ENCODE data around the gene FGF9.
A peak's percentile ranks its signal among the peaks of the same experiment; 100 is the strongest.

The FGF9 gene

DNA sequence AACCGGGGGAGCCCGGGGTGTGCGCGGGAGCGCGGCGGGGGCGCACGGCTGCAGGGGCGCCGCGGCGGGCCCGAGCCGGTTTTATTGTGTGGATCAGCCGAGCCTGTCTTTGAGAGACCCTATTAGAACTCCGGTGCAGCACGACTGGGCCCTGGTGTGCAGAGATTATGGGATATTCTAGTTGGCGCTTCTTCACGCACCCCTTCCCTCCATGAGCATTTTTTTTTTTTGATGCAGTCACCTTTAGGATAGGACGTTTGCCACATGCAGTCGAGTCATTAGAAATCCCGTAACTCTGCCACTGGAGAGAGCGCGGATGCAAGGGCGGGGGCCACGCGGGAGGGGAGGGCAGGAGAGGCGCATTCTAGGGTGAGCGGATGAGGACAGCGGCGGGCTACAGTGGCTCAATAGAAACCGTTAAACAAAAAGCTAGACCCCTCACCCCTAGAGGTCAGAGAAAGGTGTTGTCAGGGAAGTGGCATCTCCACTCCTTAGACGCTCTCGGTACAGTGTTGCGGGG, 3.7 kb downstream of the FGF9 start:
- DNase-seq (ENCODE audit: low read depth) = no peak

DNA sequence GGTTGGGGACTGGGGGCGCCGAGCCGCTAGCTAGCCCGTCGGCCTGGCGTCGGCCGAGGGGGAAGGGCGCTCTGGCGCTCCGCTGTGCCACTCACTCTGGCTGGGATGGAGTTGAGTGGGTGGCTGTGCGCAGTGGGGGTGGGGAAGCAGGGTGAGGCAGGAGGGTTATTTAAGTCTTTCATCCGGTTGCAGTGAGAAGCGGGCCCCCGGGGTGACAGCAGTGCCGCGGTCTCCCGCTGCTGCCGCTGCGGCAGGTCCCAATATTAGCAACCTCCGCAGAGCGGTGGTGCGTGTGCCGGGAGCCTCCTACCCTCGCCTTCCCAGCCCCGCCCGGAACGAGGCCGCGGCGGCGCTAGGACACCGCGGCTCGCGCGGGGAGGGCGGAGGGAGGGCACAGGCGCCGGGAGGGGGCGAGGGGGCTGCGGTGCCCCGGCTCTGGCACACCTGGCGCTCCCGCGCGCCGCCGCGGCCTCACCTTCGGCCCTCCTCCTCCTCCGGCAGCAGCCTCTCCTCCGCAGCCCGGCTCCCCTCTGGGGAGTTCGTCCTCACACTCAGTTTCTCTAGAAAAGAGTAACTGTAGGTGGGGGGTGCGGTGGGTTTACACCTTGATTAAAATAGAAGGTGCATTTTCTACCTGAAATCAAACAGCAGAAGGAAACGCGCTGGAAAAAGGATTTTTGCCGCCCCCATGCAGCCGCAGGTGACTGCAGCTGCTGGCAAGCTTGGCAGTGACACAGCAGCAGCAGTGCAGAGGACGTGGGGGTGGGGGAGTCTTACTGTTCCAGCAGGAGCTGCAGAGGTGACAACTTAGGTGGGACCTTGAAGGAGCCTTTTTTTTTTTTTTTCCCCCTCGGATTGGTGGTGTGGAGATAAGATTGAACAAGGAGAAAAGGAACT, 4.5 kb downstream of the FGF9 start:
- peak; percentile 17 for DNase-seq (ENCODE audit: low read depth)

DNA sequence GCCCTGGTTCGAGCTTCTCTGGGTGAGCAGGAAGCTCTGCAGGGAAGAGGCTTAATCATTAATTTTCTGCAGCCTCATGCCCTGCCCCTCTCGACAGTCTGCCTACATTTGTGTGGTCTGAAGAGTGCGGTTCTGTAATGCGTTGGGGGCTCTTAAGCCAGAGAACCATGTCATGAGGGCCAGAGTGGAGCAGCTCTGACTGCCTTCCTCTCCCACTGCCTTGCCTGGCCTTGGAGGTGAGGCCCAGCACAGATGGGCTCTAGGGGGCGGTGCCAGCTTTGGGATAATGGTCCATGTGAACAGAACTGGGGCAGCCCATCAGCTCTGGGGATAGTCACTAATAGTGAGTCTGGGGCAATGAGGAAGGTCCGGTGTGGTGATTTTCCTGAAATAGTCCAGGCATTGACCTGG, 5.7 kb downstream of the FGF9 start:
- no peak for DNase-seq (ENCODE audit: low read depth)

DNA sequence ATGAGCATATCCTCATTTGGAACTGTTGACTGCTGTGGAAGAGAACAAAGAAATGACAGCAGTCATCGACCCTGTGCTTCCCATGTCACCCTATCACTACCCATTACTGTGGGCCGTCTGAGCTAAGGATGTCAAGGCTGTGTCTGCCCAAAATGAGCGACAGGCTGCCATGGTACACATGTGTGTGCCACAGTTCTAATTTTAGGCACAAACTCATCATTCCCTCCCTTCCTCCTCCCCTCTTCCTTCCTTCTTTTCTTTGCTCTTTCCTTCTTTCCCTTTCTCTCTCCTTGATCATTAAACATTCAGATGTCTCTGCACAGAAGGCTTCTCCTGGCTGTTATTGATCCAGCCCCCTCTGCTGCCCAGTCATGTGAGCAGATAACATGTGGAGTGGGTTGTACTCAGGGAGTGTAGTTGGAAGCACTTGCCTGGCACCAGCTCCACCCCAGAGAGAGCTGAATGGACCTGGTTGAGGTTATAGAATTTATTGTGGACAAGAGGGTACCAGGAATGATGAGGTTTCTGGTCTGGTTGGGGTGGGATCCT, 6.3 kb downstream of the FGF9 start:
- no peak for DNase-seq (ENCODE audit: low read depth)

DNA sequence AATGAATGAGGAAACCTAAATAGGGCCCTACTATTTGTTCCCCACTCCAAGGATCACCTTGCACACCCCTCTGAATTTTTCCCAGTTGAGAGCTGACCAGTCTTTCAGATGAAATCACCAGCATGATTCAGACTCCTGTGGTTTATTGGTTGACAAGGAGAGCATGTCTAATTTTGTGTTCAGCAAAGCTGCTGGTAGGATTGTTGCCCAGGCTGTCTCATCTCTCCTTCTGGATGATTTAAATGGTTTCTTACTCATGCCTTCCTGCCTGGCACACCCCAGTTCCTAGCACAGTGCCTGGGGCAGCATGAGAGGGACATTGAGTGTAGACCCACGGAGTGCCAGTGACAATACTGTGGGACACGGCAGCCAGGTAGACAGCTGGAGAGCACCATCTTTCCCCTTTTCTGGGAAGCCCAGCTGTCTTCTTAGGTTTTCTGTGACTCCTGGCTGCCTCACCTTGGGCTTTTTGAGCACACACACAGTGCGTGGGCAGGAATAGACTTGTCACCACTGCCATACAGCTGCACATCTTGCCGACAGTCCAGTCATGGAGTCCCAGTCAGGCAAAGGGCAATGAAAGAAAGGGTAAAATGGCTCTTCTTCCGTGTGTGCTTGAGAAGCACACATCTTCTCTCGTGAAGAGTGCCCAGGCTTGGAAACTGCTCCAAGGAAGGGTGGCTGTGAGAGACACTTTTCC, 12.3 kb downstream of the FGF9 start:
- no peak for DNase-seq (ENCODE audit: low read depth)

DNA sequence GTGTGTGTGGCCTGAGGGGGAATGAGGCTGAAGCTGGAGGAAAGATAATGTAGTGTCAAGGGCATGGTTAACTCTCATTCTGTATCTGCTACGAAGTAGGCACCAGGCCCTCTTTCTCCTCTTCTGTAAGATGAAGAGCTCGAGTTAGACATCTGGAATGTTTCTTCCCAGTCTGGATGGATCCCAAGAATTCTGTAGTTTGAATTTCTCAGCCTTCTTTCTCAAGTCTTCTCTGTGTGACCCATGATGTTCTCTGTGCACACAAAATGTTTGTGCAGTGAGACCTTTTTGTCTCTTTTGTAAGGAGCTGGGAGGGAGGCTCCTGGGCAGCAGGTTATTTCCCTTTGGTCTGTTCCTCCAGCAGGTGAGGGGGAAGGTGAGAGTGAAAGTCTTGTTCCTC, 13.7 kb downstream of the FGF9 start:
- no peak for DNase-seq (ENCODE audit: low read depth)

DNA sequence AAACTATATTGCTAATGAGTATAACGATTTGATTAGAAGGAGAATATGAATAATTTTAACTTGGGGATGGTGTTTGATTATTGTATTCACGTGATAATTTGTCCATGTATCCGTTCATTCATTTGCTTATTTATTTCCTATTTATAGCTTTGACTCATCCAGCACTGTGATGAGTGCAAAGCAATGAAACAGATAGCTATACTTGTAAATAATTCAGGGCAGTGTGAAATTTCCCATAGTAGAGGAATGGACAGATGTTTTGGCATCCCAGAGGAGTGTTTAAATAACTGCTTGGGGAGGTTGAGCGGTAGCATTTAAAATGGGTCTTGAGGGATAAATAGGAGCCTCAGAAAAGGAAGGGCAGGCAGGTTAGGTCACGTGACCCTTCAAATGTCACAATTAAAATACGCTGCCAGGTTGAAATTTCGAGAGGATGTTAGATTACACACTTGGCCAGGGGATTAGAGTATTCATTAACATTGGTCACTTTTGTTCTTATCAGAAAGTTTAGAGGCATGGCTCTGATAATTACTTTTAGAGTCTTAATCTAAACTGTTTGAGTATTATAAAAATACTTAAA, 14.7 kb downstream of the FGF9 start:
- no peak for DNase-seq (ENCODE audit: low read depth)

DNA sequence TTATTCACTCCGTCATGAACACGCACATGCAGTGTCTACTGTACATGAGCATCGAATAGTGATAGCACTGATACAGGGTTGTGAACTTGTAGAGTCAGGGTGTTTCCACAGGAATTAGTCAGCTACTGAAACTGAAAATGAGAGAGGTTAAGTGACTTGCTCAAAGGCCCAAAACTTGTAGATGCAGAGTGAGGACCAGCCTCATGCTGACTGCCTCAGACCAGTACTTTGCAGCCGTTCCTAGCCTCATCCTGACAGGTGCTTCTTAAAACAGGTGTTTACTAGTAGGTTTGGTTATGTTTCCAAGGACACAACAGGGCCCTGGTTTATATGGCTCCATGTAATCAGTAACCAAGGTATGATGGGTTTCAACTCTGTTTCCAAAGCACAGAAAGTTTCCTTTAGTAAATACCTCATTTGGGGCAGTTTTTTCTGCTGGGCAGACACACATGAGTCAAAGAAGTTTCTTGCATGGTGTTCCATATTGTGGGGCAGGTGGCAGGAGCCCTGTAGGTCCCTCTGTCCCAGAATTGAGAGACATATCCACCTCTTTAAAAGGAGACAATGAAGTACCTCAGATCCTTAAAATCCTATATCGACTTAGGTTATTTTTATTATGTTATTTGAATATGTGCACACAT, 16.0 kb downstream of the FGF9 start:
- DNase-seq (ENCODE audit: low read depth) = no peak

DNA sequence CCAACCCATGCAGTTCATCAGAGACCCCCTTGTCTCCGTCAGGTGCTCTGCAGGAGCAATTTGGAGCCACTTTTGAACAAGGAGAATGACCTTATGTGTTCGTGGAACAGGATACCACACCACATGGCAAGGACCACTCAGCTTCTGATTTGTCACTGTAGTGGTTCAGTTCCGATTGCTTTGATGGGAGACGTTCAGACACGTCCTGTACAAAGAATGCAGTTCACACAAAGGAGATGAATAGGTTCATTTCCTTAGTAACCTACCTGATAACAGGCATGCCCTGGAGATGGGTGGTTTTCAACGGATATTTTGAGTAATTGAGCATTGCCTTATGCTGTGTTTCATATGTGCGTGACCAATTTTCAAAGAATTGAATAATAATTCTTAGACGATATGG, 17.2 kb downstream of the FGF9 start:
- no peak for DNase-seq (ENCODE audit: low read depth)

DNA sequence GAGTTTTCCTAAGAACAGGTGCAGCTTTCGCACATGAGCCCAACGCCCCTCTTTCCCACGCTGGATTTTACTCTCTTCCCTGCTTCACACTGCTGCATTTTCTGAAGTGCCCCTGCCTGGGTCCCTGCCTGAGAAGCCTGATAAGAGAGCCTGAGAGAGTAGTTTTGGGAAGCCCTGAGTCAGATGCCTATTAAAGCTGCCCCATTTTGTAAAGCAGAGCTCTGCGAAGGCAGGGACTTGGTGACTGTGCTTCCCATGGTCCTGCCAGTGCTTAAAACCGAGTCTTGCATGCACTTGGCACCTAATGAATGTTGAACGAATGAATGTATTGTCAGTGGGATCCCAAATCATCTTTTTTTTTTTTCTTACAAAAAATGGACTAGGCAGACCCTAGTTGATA, 18.2 kb downstream of the FGF9 start:
- DNase-seq (ENCODE audit: low read depth) = no peak

DNA sequence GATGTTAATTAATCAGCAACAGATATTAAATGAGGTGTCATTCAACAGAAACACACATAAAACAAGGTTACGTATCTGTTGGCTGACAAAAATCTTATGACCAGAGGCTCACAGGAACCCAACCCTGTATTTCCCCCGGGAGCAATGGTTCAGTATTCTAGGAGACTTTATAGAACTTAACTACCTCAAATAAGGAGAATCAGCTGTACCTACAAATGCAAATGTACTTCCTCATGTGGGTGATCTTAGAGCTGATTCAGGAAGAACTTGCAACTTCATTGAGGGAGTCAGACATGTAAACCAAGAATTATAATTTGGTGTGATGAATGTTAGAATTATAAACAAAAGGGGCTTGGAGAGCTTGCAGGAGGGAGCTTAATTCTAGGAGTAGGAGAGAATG, 20.1 kb downstream of the FGF9 start:
- no peak for DNase-seq (ENCODE audit: low read depth)

DNA sequence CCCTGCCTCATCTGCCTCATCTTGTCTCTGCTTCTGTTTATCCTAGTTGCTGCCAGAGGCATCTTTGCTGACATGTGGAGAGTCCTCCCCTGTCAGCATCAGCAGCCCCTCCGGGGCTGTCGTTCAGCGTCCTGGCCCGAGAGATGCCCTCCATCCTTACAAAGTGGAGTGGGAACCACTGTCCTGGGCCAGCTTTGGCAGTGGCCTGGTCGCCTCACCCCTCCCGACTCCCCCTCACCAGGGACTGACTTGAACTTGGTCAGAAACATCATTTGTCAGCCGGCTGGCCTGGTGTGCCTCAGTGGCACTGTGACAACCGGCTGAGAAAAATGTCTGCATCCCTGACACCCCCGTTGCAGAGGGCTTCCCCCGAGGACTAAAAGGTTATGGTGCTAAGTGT, 20.6 kb downstream of the FGF9 start:
- no peak for DNase-seq (ENCODE audit: low read depth)

DNA sequence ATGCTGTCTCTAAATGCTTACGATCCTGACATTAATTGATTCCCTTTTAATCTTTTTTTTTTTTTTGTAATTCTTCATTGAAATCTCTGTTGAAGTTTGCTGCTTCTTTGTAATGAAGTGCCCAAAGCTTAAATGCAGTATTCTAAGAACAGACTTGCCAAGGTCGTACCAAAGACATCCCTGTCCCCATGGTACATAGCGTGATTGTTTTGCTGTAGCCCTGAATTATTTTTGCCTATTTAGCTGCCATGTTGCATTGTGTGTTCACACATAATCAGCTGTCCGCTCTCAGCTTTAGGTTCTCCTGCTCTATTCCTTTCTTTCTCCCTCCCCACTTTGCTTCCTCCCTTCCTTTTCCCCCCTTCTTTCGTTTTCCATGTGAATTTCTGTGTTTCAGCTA, 21.1 kb downstream of the FGF9 start:
- DNase-seq (ENCODE audit: low read depth) = no peak

DNA sequence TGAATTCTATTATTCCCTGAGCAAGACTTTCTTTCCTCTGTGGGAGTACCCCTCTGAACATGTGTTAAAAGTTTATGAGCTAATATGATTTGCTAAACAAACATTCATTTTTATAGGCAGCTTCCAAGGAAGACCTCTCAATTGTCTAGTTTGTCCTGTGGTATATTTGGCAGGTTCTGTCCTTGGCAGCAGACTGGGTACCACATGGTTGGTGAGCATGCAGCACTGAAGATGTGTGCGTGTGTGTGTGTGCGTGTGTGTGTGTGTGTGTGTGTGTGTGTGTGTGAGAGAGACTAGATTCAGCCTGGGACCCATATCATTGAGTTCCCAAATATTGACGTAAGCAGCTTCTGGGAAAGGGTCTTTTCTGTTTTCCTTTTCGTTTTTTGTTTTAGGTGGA, 24.0 kb downstream of the FGF9 start:
- no peak for DNase-seq (ENCODE audit: low read depth)

DNA sequence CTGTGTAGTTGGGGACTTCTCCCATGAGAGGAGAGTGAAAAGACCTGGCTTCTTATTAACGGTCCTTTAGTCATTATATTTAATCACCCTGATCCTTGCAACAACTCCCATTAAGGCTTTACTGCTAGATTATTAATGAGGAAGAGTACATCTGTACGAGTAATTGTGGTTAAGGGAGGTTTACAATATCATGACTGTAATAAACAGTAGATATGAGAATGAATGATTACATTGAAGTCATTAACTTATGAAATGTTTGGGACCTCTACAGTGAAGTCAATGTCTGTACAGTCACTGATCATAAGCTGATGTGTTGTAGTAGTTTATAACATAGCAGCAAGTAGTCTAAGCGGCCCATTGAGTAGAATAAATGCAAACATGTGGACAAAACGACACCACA, 24.7 kb downstream of the FGF9 start:
- DNase-seq (ENCODE audit: low read depth) = no peak

DNA sequence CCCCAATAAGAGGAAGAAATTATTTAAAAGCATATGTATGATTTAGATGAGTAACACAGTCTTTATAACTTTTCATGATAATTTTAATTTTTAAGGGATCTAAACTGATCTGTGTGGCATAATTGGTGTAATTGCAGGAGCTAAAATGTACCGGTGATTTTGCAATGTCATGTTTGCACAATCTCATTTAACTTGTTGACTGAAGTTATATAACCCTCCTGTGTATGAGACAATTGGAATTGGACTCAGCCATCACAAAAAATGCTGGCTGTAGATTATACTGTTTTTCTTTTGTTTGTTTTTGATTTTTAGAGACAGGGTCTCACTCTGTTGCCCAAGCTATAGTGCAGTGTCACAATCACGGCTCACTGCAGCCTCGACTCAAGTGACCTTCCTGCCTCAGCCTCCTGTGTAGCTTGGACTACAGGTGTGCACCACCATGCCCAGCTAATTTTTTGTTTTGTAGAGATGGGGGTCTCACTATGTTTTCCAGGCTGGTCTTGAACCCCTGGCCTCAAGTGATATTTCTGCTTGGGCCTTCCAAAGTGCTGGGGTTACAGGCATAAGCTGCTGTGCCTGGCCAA, 26.1 kb downstream of the FGF9 start:
- DNase-seq (ENCODE audit: low read depth) = no peak

DNA sequence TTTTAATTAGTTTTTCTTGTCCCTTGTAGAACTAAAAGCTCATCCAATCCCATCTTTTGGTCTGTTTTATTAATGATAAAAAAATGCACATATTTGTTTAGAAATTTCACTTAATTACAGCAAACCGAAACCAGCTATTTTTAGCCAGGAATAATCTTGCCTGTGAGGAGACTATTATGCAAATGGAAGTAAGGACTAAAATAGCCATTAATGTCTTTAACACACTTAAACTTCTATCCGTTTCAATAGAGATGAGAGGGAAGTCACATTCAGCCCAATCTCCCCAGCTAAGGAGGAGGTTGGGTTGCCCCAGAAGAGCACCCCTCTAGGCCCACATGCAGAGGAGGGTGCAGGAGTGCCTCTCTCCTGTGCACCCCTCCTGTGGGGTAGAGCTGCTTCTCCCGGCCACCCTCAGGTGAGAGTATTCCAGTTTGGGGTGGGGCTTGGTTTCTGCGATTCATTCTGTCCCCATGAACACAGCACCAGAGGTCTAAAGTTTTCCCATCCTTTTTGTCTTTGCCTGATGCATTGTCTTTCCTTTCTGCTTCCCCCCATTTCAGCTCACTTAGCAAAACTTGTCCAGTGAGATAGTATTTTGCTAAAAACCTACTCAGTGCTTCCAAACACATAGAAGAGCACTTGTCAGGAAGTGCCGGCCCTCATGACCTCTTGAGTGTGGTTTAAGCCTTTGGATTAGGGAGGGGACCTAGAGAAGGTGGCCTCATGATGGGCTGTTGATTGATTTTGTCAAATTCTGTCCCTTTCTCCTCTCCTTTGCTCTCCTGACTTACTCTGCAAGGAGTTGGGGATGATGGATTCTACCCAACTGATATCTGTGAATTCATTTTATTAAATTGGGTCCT, 28.2 kb downstream of the FGF9 start:
- DNase-seq (ENCODE audit: low read depth) = no peak

DNA sequence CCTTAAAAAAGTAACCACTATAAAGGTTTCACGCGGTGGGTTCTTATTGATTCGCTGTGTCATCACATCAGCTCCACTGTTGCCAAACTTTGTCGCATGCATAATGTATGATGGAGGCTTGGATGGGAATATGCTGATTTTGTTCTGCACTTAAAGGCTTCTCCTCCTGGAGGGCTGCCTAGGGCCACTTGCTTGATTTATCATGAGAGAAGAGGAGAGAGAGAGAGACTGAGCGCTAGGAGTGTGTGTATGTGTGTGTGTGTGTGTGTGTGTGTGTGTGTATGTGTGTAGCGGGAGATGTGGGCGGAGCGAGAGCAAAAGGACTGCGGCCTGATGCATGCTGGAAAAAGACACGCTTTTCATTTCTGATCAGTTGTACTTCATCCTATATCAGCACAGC, 30.6 kb downstream of the FGF9 start:
- no peak for DNase-seq (ENCODE audit: low read depth)

DNA sequence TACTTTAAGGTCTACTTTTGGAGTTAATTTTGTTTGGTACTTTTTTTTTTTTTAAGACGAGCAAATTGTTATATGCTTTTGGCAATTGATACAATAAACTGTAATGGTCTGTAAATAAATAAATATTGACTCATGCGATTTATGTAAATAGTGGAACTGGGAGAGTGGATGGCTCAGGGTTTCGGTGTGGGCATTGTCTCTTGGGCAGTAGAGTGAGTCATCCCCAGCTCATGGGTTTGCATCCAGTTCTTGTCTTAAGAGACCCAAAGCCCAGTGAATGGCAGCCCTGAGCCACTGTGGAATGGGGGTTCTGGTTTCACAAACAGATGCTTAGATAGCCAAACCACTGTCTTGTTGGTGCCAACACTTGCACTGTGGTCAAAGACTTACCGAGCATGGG, 33.0 kb downstream of the FGF9 start:
- DNase-seq (ENCODE audit: low read depth) = no peak

DNA sequence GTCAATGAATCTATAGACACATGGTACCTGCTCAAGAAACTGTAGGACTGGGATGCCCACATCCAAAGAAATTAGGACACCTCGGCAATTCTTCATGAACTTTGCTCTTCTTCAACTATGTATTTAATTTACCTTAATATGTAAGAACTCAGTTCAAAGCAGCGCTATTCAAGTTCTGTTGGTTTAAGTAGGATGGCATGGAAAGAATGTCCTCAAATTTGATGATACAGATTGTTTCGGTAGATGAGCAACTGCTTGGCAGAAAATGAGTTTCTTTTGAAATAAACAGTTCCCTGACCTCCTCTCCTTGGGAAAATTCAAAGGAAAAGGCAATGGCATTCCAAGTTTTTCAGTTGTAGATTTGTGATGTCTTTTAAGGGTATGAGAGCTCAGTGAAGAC, 36.7 kb downstream of the FGF9 start:
- DNase-seq (ENCODE audit: low read depth) = no peak

DNA sequence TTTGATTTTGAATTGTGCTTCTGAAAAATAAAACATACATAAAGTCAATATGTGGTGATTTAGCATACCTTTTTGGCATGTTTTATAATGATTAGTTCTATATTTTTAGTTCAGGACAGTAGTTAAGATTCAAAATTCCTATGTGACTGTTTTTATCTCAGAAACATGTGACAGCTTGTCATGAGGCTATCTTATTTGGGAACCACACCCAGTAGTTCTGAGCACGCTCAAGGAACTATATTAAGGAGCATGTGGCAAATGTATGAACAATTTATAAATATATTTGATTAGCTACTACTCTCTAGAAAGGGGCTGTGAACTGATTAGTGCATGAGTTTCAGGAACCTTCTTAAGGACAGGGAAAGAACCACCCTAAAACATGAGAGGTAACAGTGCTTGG, 38.8 kb downstream of the FGF9 start:
- DNase-seq (ENCODE audit: low read depth) = no peak

Measured in T-helper 22 cell (primary cell).